ENCODE data around the gene SFXN2. TPM values are rescaled to one million over a fixed set of nuclear protein-coding genes. Genes with fewer than 3 reads are reported as not detected.
"Not testable (repeated sequence)": the region's sequence is repeated elsewhere in the genome, so short reads cannot be mapped to it uniquely, and the experiment has no call there.

Gene SFXN2
- total RNA-seq, 1 experiment from 2014 or later = 2.3 TPM

DNA sequence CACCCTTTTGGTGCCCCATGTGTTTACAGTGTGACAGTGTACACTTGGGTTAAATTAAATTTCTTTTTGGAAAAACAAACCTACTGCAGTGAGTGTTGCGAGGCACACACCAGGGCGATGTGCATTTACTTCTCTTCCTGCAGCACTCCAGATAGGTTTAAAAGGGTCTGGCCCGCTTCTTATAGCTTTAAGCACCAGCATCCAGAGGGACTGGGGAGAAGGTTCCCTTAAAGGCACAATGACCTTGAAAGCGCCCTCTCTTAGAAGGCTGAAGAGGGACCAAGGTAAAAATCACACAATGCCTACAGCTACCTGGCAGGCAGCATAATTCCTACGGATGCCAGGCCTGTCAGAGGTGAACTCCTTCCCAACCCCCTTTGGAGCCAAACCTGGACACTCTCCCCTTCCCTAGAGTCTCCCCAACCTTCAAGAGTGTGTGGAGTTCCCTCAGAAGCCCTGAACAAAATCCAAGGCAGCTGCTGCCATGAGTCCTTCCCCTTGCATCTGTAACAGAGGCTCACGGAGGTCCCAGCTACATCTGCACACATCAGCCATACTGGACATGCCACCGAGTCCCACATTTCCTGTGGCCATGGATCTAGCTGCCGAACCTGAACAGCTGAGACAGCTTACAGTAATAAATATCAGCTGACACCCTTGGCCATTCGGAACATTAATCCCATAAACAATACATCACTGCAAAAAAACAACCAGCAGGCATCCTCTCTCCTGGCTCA, 36.9 kb upstream of the SFXN2 start:
- in situ Hi-C loops (cut with HindIII; ENCODE audit: low pct_unique_long_range_greater_than_20kb, low sequenced_read_pairs) = no loop called here

GRCh38 chr10:102678068-102678400, 36.4 kb upstream of the SFXN2 start:
- in situ Hi-C loops (cut with HindIII; ENCODE audit: low pct_unique_long_range_greater_than_20kb, low sequenced_read_pairs) = no loop called here
- no peak for DNase-seq (ENCODE audit: low read depth, low spot score)

More for the DNA sequence above, 36.9 kb upstream of the SFXN2 start:
- DNase-seq (ENCODE audit: low read depth, low spot score) = no peak

DNA sequence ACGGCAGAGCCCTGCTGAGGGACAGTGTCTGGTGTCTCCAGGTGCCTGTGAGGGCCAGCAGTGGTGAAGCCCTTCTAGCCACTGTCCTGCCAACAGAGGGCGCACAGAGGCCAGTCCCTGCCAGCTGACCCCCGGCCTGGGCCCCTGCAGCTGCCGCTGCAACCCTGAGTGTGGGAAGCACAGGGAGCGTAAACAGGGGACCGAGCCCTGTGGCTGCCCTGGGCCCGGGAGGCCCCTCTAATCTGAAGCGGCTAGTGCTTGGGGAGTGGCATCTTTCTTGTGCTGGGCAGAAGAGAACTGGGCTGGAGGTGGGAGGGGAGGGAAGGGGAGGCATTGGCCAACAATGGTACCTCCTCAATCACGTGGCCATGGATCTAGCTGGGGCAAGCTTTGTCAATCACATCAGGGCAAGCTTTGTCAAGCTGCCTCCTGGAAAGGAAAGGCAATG, 35.6 kb upstream of the SFXN2 start:
- peak; percentile 71 for DNase-seq (ENCODE audit: low read depth, low spot score)
- in situ Hi-C loops (cut with HindIII; ENCODE audit: low pct_unique_long_range_greater_than_20kb, low sequenced_read_pairs) = no loop called here

DNA sequence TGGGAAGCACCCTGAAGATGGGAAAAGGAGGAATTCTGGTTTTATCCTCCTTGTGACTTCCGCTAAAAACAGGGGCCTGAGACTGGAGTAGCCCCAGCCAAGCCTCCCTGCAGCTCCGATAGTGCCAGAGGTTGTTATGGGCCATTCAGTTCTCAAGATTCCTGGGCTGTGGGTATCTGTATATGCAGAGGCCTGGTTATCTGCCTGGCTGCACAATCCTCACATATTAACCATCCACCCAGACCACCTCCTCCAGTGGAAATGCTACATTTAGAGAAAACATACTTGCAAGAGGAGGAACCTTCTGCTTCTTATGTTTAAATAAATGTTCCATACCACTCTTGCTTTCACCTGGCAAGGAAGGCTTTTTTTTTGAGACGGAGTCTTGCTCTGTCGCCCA, 34.8 kb upstream of the SFXN2 start:
- no peak for DNase-seq (ENCODE audit: low read depth, low spot score)
- in situ Hi-C loops (cut with HindIII; ENCODE audit: low pct_unique_long_range_greater_than_20kb, low sequenced_read_pairs) = no loop called here

DNA sequence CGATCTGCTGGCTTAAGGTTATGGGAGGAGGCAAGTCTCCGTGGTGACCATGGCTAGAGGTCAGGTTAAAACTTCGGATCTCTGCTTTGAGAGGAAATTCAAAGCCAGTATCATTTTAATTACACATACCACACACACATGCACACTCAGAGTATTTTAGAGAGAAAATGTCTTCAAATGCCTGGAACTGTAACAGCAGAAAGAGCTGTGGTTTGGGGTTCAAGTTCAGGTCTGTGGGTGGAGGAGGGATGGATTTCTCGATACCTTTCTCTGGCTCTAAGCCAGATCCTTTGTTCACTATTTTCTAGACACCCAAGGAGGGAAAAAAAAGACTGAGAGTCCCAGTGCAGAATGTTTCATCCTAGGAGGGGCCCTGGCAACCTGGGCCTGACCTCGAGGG, 32.7 kb upstream of the SFXN2 start:
- in situ Hi-C loops (cut with HindIII; ENCODE audit: low pct_unique_long_range_greater_than_20kb, low sequenced_read_pairs) = no loop called here

GRCh38 chr10:102682416-102682815, 32.0 kb upstream of the SFXN2 start:
- in situ Hi-C loops (cut with HindIII; ENCODE audit: low pct_unique_long_range_greater_than_20kb, low sequenced_read_pairs) = no loop called here
- no peak for DNase-seq (ENCODE audit: low read depth, low spot score)

More for the DNA sequence above, 32.7 kb upstream of the SFXN2 start:
- no peak for DNase-seq (ENCODE audit: low read depth, low spot score)

DNA sequence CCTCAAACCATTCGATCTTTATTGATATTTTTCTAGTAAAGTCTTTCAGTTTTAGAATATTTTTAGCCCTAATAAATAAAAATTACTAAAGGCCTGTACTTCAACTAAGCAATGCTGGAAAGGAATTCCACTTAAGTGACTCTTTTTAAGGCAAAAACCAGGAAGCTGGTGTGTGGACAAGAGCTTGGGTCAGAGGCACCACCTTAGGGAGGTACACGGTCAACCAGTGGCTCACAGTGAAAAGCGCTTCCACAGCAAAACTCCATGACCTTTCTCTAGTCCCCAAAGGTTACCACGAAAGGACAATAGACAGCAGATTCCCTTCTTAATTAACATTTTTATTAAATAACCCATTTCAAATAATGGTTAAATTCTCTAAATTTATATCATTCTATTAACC, 31.5 kb upstream of the SFXN2 start:
- DNase-seq (ENCODE audit: low read depth, low spot score) = no peak
- in situ Hi-C loops (cut with HindIII; ENCODE audit: low pct_unique_long_range_greater_than_20kb, low sequenced_read_pairs) = no loop called here

DNA sequence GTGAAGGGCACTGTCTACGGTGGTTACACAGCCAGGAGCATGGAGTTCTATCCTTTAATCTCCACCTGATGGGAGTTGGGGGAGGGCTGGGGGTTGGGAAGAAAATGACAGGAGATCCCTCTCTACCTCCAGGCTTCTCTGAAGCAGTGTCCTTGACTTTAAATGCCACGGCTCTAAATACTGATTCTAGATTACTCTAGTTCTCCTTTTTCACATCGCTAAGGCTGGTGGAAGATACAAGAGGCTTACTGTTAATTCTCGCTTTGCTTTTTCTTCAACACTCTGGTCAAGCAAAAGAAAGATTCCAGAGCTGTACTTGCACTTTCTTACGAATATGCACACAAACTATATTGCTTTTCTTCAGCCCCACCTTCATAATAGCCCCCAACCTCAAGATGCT, 30.7 kb upstream of the SFXN2 start:
- in situ Hi-C loops (cut with HindIII; ENCODE audit: low pct_unique_long_range_greater_than_20kb, low sequenced_read_pairs) = no loop called here
- no peak for DNase-seq (ENCODE audit: low read depth, low spot score)

DNA sequence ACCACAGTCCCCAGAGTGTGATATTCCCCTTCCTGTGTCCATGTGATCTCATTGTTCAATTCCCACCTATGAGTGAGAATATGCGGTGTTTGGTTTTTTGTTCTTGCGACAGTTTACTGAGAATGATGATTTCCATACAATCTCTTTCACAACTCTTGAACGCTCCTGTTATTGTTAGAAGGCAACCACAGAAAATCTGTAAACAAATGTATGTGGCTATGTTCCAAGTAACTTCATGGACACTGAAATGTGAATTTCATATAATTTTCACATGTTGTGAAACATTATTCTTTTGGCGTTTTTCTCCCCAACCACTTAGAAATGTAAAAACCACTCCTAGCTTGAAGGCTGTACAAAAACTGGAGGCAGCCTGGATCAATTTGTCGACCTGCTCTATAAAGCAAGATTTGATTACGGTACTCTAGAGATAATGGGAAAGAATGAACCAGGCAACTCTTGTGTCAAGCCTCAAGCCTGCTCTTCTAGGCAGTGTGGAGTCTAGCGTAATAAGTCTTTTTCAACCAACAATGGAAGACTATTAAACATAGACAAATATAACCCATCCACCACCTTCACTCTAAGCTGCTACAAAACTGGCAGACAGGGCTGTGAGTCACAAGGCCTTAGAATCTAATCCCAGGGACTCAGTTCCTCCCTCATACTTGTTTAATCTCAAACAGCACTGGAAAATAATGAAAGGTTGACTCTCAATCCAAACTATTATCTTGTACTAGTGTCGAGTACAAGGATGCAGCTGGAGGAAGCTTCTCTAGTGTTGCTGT, 23.0 kb upstream of the SFXN2 start:
- no peak for DNase-seq (ENCODE audit: low read depth, low spot score)
- in situ Hi-C loops (cut with HindIII; ENCODE audit: low pct_unique_long_range_greater_than_20kb, low sequenced_read_pairs) = no loop called here

- in situ Hi-C loops (cut with HindIII; ENCODE audit: low pct_unique_long_range_greater_than_20kb, low sequenced_read_pairs); DNase-seq (ENCODE audit: low read depth, low spot score): not testable (repeated sequence)
Measured at GRCh38 chr10:102695401-102695800, 19.0 kb upstream of the SFXN2 start.

DNA sequence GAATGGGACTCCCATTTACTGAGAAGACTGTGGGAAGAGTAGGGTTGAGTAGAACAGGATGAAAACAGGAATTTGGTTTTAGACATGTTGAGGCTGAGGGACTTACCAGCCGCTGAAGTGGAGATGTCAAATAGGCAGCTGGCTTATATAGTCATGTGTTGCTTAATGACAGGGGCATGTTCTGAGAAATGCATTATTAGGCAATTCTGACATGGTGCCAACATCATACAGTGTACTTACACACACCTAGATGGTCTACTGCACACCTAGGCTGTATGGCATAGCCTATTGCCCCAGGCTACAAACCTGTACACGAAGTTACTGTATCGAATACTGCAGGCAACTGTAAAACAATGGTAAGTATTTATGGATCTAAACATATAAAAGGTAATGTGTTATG, 17.7 kb upstream of the SFXN2 start:
- in situ Hi-C loops (cut with HindIII; ENCODE audit: low pct_unique_long_range_greater_than_20kb, low sequenced_read_pairs) = no loop called here
- no peak for DNase-seq (ENCODE audit: low read depth, low spot score)

GRCh38 chr10:102698894-102699293, 15.5 kb upstream of the SFXN2 start:
- peak; percentile 7 for DNase-seq (ENCODE audit: low read depth, low spot score)
- in situ Hi-C loops (cut with HindIII; ENCODE audit: low pct_unique_long_range_greater_than_20kb, low sequenced_read_pairs) = no loop called here

- DNase-seq (ENCODE audit: low read depth, low spot score) = no peak
- in situ Hi-C loops (cut with HindIII; ENCODE audit: low pct_unique_long_range_greater_than_20kb, low sequenced_read_pairs) = no loop called here
Measured at GRCh38 chr10:102701272-102701671, 13.2 kb upstream of the SFXN2 start.

- no peak for DNase-seq (ENCODE audit: low read depth, low spot score)
- in situ Hi-C loops (cut with HindIII; ENCODE audit: low pct_unique_long_range_greater_than_20kb, low sequenced_read_pairs) = no loop called here
Measured at GRCh38 chr10:102701796-102702195, 12.6 kb upstream of the SFXN2 start.

- in situ Hi-C loops (cut with HindIII; ENCODE audit: low pct_unique_long_range_greater_than_20kb, low sequenced_read_pairs) = no loop called here
Measured at GRCh38 chr10:102702742-102703141, 11.7 kb upstream of the SFXN2 start.

DNA sequence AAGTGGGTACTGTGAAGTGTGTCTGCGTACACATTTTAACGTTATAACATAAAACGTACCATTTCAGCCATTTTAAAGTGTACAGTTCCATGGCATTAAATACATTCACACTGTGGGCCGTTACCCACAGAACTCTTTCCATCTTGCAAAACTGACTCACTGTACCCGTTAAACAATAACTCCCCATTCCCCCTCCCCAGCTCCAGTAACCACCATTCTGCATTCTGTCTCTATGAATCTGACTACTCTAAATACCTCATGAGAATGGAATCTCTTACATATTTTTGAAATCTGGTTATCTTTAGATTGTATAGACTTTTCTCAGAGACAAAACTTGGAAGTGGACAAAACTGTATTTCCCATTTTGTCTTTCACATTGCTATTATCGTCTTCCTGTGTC, 9.5 kb upstream of the SFXN2 start:
- in situ Hi-C loops (cut with HindIII; ENCODE audit: low pct_unique_long_range_greater_than_20kb, low sequenced_read_pairs) = no loop called here
- no peak for DNase-seq (ENCODE audit: low read depth, low spot score)

More at GRCh38 chr10:102702742-102703141, 11.7 kb upstream of the SFXN2 start:
- DNase-seq (ENCODE audit: low read depth, low spot score) = no peak

DNA sequence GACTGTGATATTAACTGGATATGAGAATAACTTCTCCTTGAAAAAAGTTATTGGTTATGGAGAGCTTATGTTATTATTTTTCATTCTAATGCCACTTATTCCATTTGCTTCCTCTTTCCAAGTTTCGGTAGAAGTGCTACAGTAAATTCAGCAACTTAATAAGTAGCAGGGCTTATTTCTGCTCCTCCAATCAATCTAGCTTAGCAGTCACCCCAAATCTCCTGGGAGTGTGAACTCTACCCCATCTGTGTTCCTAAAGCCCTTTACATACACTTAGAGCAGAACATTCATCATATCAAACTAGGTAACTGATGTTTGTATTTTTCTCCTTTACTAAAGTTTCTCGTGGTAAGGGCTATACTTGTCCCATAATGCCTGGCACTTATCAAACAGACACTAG, 8.9 kb upstream of the SFXN2 start:
- in situ Hi-C loops (cut with HindIII; ENCODE audit: low pct_unique_long_range_greater_than_20kb, low sequenced_read_pairs) = no loop called here
- DNase-seq (ENCODE audit: low read depth, low spot score) = no peak

GRCh38 chr10:102710609-102711008, 3.8 kb upstream of the SFXN2 start:
- no peak for DNase-seq (ENCODE audit: low read depth, low spot score)

GRCh38 chr10:102712089-102712488, 2.3 kb upstream of the SFXN2 start:
- in situ Hi-C loops (cut with HindIII; ENCODE audit: low pct_unique_long_range_greater_than_20kb, low sequenced_read_pairs) = no loop called here
- DNase-seq (ENCODE audit: low read depth, low spot score) = no peak

More at GRCh38 chr10:102710609-102711008, 3.8 kb upstream of the SFXN2 start:
- in situ Hi-C loops (cut with HindIII; ENCODE audit: low pct_unique_long_range_greater_than_20kb, low sequenced_read_pairs) = no loop called here
